HG02571 (cell line): Measurements from ENCODE around the gene EMP2.
"Not testable (repeated sequence)": the region's sequence is repeated elsewhere in the genome, so short reads cannot be mapped to it uniquely, and the experiment has no call there.

Experiments
- ATAC-seq: cut with Tn5 transposase; IDR thresholded peaks from one replicate; pipeline ENCODE4 v1.9.1; 2021; ENCODE audit warnings: mild to moderate bottlenecking, moderate library complexity; ENCODE audit not compliant: unreplicated experiment

Gene EMP2

GRCh38 chr16:10522966-10523365 lies 57.4 kb downstream of the EMP2 start:
- ATAC-seq = no peak

GRCh38 chr16:10521681-10522274 lies 58.6 kb downstream of the EMP2 start:
- no peak for ATAC-seq

- ATAC-seq = no peak
Measured at GRCh38 chr16:10520869-10521578, 59.4 kb downstream of the EMP2 start.

GRCh38 chr16:10519929-10520868 lies 60.2 kb downstream of the EMP2 start:
- ATAC-seq = no peak

GRCh38 chr16:10519297-10519696 lies 61.1 kb downstream of the EMP2 start:
- ATAC-seq = no peak

- ATAC-seq = no peak
Measured at GRCh38 chr16:10518479-10519041, 61.8 kb downstream of the EMP2 start.

- ATAC-seq = no peak
Measured at GRCh38 chr16:10517868-10518267, 62.5 kb downstream of the EMP2 start.

GRCh38 chr16:10514369-10515055 lies 65.9 kb downstream of the EMP2 start:
- no peak for ATAC-seq

- no peak for ATAC-seq
Measured at GRCh38 chr16:10511829-10512228, 68.6 kb downstream of the EMP2 start.

- ATAC-seq = no peak
Measured at GRCh38 chr16:10510279-10510678, 70.1 kb downstream of the EMP2 start.

GRCh38 chr16:10509534-10510025 lies 70.8 kb downstream of the EMP2 start:
- ATAC-seq = peak; percentile 63

GRCh38 chr16:10505286-10505685 lies 75.1 kb downstream of the EMP2 start:
- ATAC-seq = not testable (repeated sequence)

GRCh38 chr16:10504404-10504885 lies 76.0 kb downstream of the EMP2 start:
- no peak for ATAC-seq

- ATAC-seq = no peak
Measured at GRCh38 chr16:10502776-10503175, 77.6 kb downstream of the EMP2 start.

- ATAC-seq = no peak
Measured at GRCh38 chr16:10501016-10501607, 79.3 kb downstream of the EMP2 start.

GRCh38 chr16:10500582-10500981 lies 79.8 kb downstream of the EMP2 start:
- ATAC-seq = no peak

- ATAC-seq = no peak
Measured at GRCh38 chr16:10497132-10498101, 83.0 kb downstream of the EMP2 start.

GRCh38 chr16:10495031-10495345 lies 85.4 kb downstream of the EMP2 start:
- ATAC-seq = no peak
